HepG2 (cell line): ENCODE measurements around the gene MFF. TPM values are rescaled to one million over a fixed set of nuclear protein-coding genes. Genes with fewer than 3 reads are reported as not detected.
A peak's percentile ranks its signal among the peaks of the same experiment; 100 is the strongest.

Experiments used
- ATAC-seq: fragments of 200-7000 bp; cut with Tn5 transposase; 3 replicates; pipeline ENCODE4 v1.9.1; 2020; ENCODE audit warnings: mild to moderate bottlenecking, moderate library complexity
- BruUV-seq: library from RNA; stranded (reverse); fragments of 400-500 nt; replicated peaks from 2 replicates; lab custom pipeline; 2021; lab: Mats Ljungman, UMichigan
- CTCF ChIA-PET: fragments of 300-600 bp; formaldehyde crosslinking; extraction: SDS; loops from one replicate; lab custom pipeline; 2021; ENCODE audit warnings: low total read pairs, inconsistent platforms, low intra/inter-chr PET ratio; lab: Yijun Ruan, JAX
- POLR2A ChIA-PET: fragments of 350-600 bp; sonication (Branson Sonifier 250); formaldehyde crosslinking; loops from one replicate; lab custom pipeline; 2020; ENCODE audit warnings: antibody characterized with exemption, inconsistent platforms; lab: Yijun Ruan, JAX
- DNase-seq: peaks from one replicate; pipeline ENCODE4 v3.0.0-alpha.2; 2015; ENCODE audit warnings: low spot score
- FAIRE-seq: peaks from 3 replicates; lab custom pipeline; 2011; peaks lifted over from hg19 to GRCh38; lab: Jason Lieb, UNC
- H2AFZ ChIP-seq: one replicate; pipeline ENCODE4 v1.6.1; 2011; ENCODE audit warnings: low read length, inconsistent platforms
- H3K27ac ChIP-seq: fragments of 300-600 bp; 3 replicates; pipeline ENCODE4 v1.8.0; 2011; ENCODE audit warnings: mixed run types, mild to moderate bottlenecking, mixed read lengths, low read length, inconsistent platforms; ENCODE audit not compliant: insufficient read depth; ENCODE audit errors: extremely low read length
- H3K27me3 ChIP-seq, 2 experiments: fragments of 200-600 bp in 1 of 2; 2 replicates in 1 of 2; 3 replicates in 1 of 2; pipeline versions ENCODE4 v1.6.0 to v1.8.0; 2011; ENCODE audit warnings: low read length in 2 of 2, mild to moderate bottlenecking in 2 of 2, moderate library complexity in 2 of 2, inconsistent platforms in 1 of 2; ENCODE audit not compliant: insufficient read depth in 2 of 2, control insufficient read depth in 1 of 2
- H3K36me3 ChIP-seq, 2 experiments: fragments of 200-600 bp in 1 of 2; replicated peaks in 1 of 2; 2 replicates in 1 of 2; 3 replicates in 1 of 2; pipeline versions ENCODE4 v1.5.1 to v1.8.0; 2011; ENCODE audit warnings: low read length in 2 of 2, inconsistent platforms in 1 of 2; ENCODE audit not compliant: insufficient read depth in 2 of 2, control insufficient read depth in 1 of 2
- H3K4me1 ChIP-seq: 2 replicates; pipeline ENCODE4 v1.5.1; 2012; ENCODE audit warnings: low read length, inconsistent platforms; ENCODE audit not compliant: insufficient read depth
- H3K4me2 ChIP-seq: 2 replicates; pipeline ENCODE4 v1.6.0; 2011; ENCODE audit warnings: low read depth, low read length, inconsistent platforms
- H3K4me3 ChIP-seq, 3 experiments: fragments of 200-600 bp in 1 of 3; sonication (generic), shearing (Covaris generic) in 1 of 3; replicated peaks in 1 of 3; 2 replicates each; pipeline ENCODE4 v1.5.1; 2011 to 2016; ENCODE audit warnings: low read length in 3 of 3, inconsistent platforms in 2 of 3, low read depth in 2 of 3, mild to moderate bottlenecking in 2 of 3, control low read depth in 1 of 3, mixed read lengths in 1 of 3; ENCODE audit not compliant: insufficient read depth in 1 of 3
- H3K79me2 ChIP-seq: one replicate; pipeline ENCODE4 v1.6.1; 2011; ENCODE audit warnings: low read length, inconsistent platforms; ENCODE audit not compliant: insufficient read depth
- H3K9ac ChIP-seq: 2 replicates; pipeline ENCODE4 v1.6.0; 2011; ENCODE audit warnings: mild to moderate bottlenecking, low read depth, low read length, inconsistent platforms; ENCODE audit not compliant: insufficient read depth
- H3K9me3 ChIP-seq: 2 replicates; pipeline ENCODE4 v1.5.1; 2012; ENCODE audit warnings: mild to moderate bottlenecking, low read length
- H4K20me1 ChIP-seq: 2 replicates; pipeline ENCODE4 v1.6.0; 2011; ENCODE audit warnings: inconsistent platforms, mild to moderate bottlenecking, low read length, moderate library complexity; ENCODE audit not compliant: insufficient read depth
- AFF4 ChIP-seq: sonication (generic); formaldehyde crosslinking; IDR thresholded peaks from 2 replicates; pipeline ENCODE4 v1.4.0; 2020; ENCODE audit warnings: missing genetic modification reagents
- ATF2 ChIP-seq: sonication (generic); formaldehyde crosslinking; IDR thresholded peaks from 2 replicates; pipeline ENCODE4 v1.4.0; 2020; ENCODE audit warnings: missing genetic modification reagents
- DRAP1 ChIP-seq: IDR thresholded peaks from 2 replicates; pipeline ENCODE4 v1.6.1; 2016; ENCODE audit warnings: missing genetic modification reagents, missing compliant biosample characterization
- FOXO4 ChIP-seq: sonication (generic); formaldehyde crosslinking; conservative IDR thresholded peaks from 2 replicates; pipeline ENCODE4 v1.8.1; 2023; ENCODE audit warnings: missing genetic modification reagents
- GFI1 ChIP-seq: sonication (generic); formaldehyde crosslinking; IDR thresholded peaks from 2 replicates; pipeline ENCODE4 v1.5.0; 2020; ENCODE audit warnings: missing genetic modification reagents, mild to moderate bottlenecking, borderline replicate concordance
- GLI4 ChIP-seq: sonication (generic); formaldehyde crosslinking; IDR thresholded peaks from 2 replicates; pipeline ENCODE4 v1.5.1; 2020; ENCODE audit warnings: missing genetic modification reagents, mild to moderate bottlenecking, moderate library complexity, borderline replicate concordance
- HCFC1 ChIP-seq: fragments of 150-350 bp; IDR thresholded peaks from 2 replicates; pipeline ENCODE4 v1.6.1; 2014; ENCODE audit warnings: low read depth, low read length
- LCORL ChIP-seq, 2 experiments: fragments of 450-650 bp in 1 of 2; sonication (generic) in 1 of 2; formaldehyde crosslinking in 1 of 2; IDR thresholded peaks; 2 replicates each; pipeline versions ENCODE4 v1.5.0 to v1.6.1; 2017 to 2020; ENCODE audit warnings: antibody characterized with exemption in 1 of 2, missing genetic modification reagents in 1 of 2
- MAX ChIP-seq: IDR thresholded peaks from 2 replicates; pipeline ENCODE4 v1.6.1; 2012; ENCODE audit warnings: inconsistent platforms
- MXD3 ChIP-seq: IDR thresholded peaks from 2 replicates; pipeline ENCODE4 v1.6.1; 2016; ENCODE audit warnings: mild to moderate bottlenecking, missing biosample characterization, missing genetic modification reagents
- SNAPC5 ChIP-seq: sonication (generic); formaldehyde crosslinking; IDR thresholded peaks from 2 replicates; pipeline ENCODE4 v1.8.1; 2023; ENCODE audit warnings: mild to moderate bottlenecking, missing genetic modification reagents, borderline replicate concordance
- SOX5 ChIP-seq: IDR thresholded peaks from 2 replicates; pipeline ENCODE4 v1.6.1; 2016; ENCODE audit warnings: borderline replicate concordance
- SRY ChIP-seq: sonication (generic); formaldehyde crosslinking; IDR thresholded peaks from 2 replicates; pipeline ENCODE4 v1.8.0; 2022; ENCODE audit warnings: mild to moderate bottlenecking, missing genetic modification reagents
- TCF7 ChIP-seq: sonication (generic); IDR thresholded peaks from 2 replicates; pipeline ENCODE4 v1.6.1; 2016; ENCODE audit warnings: antibody characterized with exemption, low read depth
- TCF7L2 ChIP-seq: IDR thresholded peaks from 2 replicates; pipeline ENCODE4 v1.6.1; 2011; ENCODE audit warnings: mild to moderate bottlenecking, low read depth, low read length, moderate library complexity
- ZNF563 ChIP-seq: sonication (generic); formaldehyde crosslinking; IDR thresholded peaks from 2 replicates; pipeline ENCODE4 v1.8.0; 2022; ENCODE audit warnings: mild to moderate bottlenecking, moderate library complexity, missing genetic modification reagents
- ZNF792 ChIP-seq: IDR thresholded peaks from 2 replicates; pipeline ENCODE4 v1.6.1; 2016
- WGBS: methylation state at CpG from one replicate; pipeline ENCODE4 v1.1.6; 2017; ENCODE audit warnings: low lambda C conversion rate; 5-methylcytosine and 5-hydroxymethylcytosine counted together
- in situ Hi-C: cut with HindIII; loops from 2 replicates; pipeline ENCODE4 v1.10.0; 2017; ENCODE audit warnings: low pct_unique_long_range_greater_than_20kb; ENCODE audit not compliant: extremely low pct_ligation_motif_present
- intact Hi-C: fragments of 100-400 bp; cut with micrococcal nuclease; formaldehyde crosslinking; loops from one replicate; pipeline ENCODE4 v1.10.0; 2022; ENCODE audit not compliant: unreplicated experiment
- polyA plus RNA-seq, 8 experiments: library from polyadenylated mRNA; depleted of rRNA in 3 of 8; stranded (reverse) in 7 of 8; unstranded in 1 of 8; fragments of >200 nt; fragmentation: Illumina TruSeq in 4 of 8; extraction: Trizol in 4 of 8; gene quantifications; 2 replicates each; pipeline versions ENCODE4 v1.2.1 to v1.2.3, GENCODE V29; 2011 to 2016; ENCODE audit warnings: low read depth in 4 of 8, missing spikeins in 1 of 8, mixed read lengths in 1 of 8; ENCODE audit not compliant: insufficient read depth in 1 of 8
- total RNA-seq, 5 experiments: library from RNA; depleted of rRNA; stranded (reverse); fragments of >200 nt; fragmentation: Illumina TruSeq; extraction: Trizol; gene quantifications; 2 replicates each; pipeline ENCODE4 v1.2.3, GENCODE V29; 2016; ENCODE audit warnings: low read depth in 1 of 5

MFF gene
- total and polyA plus RNA-seq, 2 of the 13 experiments (the other 11 are each of a cell fraction or from before 2014, with no cell fraction given) = 81.9 to 156 TPM

- intact Hi-C loops = loop anchor here (2.0 to 5.0 kb wide), 2 partner anchors 13 to 76 kb away; no protein-coding TSS in a partner anchor
- FAIRE-seq (no peak), ATAC-seq (peak; percentile 63), DNase-seq (peak; percentile 73)
- Histone ChIP-seq H3K4me3 (peak overlapping the region in 1 of 3 experiments; percentile 54; a peak in 1 of 6 replicates), H3K4me2 (peak overlapping the region; percentile 84), H3K27ac (peak overlapping the region; percentile 81), H4K20me1 (no peaks in the 10 kb centered on the region), H3K27me3 (no peaks in the 10 kb centered on the region), H2AFZ (peak overlapping the region; percentile 52), H3K36me3 (no peaks in the 10 kb centered on the region), H3K4me1 (peaks cover 48% of the 10 kb centered on the region), H3K9me3 (no peaks in the 10 kb centered on the region), H3K79me2 (no peaks in the 10 kb centered on the region), H3K9ac (no peak overlapping the region; the same call in 1 of the 2 replicates)
- no TSS peak for BruUV-seq
- POLR2A ChIA-PET = interaction anchor here (1.9 kb wide), 1 partner anchor 12 kb away, joined by 9 read pairs; the partner anchor contains the start of gene MFF
- CTCF ChIA-PET = no interaction called here
- WGBS = 61% methylated on average over 1 of the region's 1 CpG
- in situ Hi-C loops = no loop called here
- TF ChIP-seq AFF4 (CRISPR knock-in tag) (no peak), TCF7L2 (peak; percentile 68; the same call in 1 of the 2 replicates), GFI1 (CRISPR knock-in tag) (no peak), DRAP1 (CRISPR knock-in tag) (no peak), ZNF563 (CRISPR knock-in tag) (no peak), TCF7 (peak; percentile 68), LCORL (IDR thresholded peaks at IDR 0.05) (no peak), LCORL (CRISPR knock-in tag; IDR thresholded peaks at IDR 0.05) (peak; percentile 25; the same call in 1 of the 2 replicates), ATF2 (CRISPR knock-in tag) (no peak), HCFC1 (no peak), GLI4 (CRISPR knock-in tag) (no peak), MXD3 (CRISPR knock-in tag) (no peak), SRY (no peak), MAX (peak; percentile 23; the same call in 1 of the 2 replicates), ZNF792 (CRISPR knock-in tag) (no peak), FOXO4 (CRISPR knock-in tag) (0 out of 2 replicates have a peak, but pooled peaks have one; percentile 84), SOX5 (CRISPR knock-in tag) (peak; percentile 21; the same call in 1 of the 2 replicates), SNAPC5 (CRISPR knock-in tag) (no peak)
Observed at GRCh38 chr2:227313310-227313709, 11.7 kb upstream of the MFF start.
